Measurements from ENCODE around the gene EFEMP2. TPM values are rescaled to one million over a fixed set of nuclear protein-coding genes. Genes with fewer than 3 reads are reported as not detected.
A peak's percentile ranks its signal among the peaks of the same experiment; 100 is the strongest.

EFEMP2 gene
- total RNA-seq (10 to 100 TPM; 15.2 to 16.9 TPM), polyA plus RNA-seq (1 to 10 TPM in 2 of 3 donors, not detected in 1; 1.8 to 2.5 TPM), total RNA-seq (1.4 to 15.7 (median 7.2) reads per million in 6 experiments)

GRCh38 chr11:65872586-65873317, at the start of gene EFEMP2:
Gene EFEMP2 (minus strand): TSS chr11:65872800. CDS start chr11:65872354, 446 bp downstream.
- Mint-ChIP-seq H3K27ac (peak within 1 kb of the TSS; percentile 83 to 97 (median 94)), H3K9me3 (no peaks in the 10 kb centered on the region), H3K27me3 (no peaks in the 10 kb centered on the region), H3K4me1 (peaks cover 19 to 56% (median 39%) of the 10 kb centered on the region in 4 donors), H3K36me3 (no peaks in the 10 kb centered on the region), H3K4me3 (peak within 1 kb of the TSS; percentile 82 to 94 (median 90))
- DNase-seq: peak in 1 of 10 donors; percentile 8
- POLR2A ChIA-PET: interaction anchor here (1.1 to 15.0 kb wide), 4 partner anchors 12 to 162 kb away, joined by 4 to 209 read pairs (median 100); partner anchors contain the start of genes CCDC85B, CFL1, FIBP and MUS81
- peak; percentile 4 to 16 for ATAC-seq

GRCh38 chr11:65921876-65922275, 49.3 kb upstream of the EFEMP2 start:
- Mint-ChIP-seq H3K36me3 (peaks cover 0 to 34% (median 0%) of the 10 kb centered on the region in 3 donors), H3K27me3 (no peaks in the 10 kb centered on the region), H3K4me1 (peaks cover 8 to 49% (median 31%) of the 10 kb centered on the region in 4 donors), H3K27ac (peak overlapping the region in 6 of 10 donors; percentile 37 to 82 (median 56)), H3K9me3 (no peaks in the 10 kb centered on the region), H3K4me3 (peak overlapping the region in 7 of 10 donors; percentile 32 to 72 (median 50))
- ATAC-seq (no peak), DNase-seq (no peak)
- POLR2A ChIA-PET: interaction anchor here (0.6 to 7.7 kb wide), 7 partner anchors 9 to 259 kb away, joined by 3 to 183 read pairs (median 4); partner anchors contain the start of genes CCDC85B, FIBP, FOSL1 and RELA

GRCh38 chr11:65921033-65921555, 48.5 kb upstream of the EFEMP2 start:
- peak overlapping the region; percentile 88 to 97 (median 92) for H3K4me3 Mint-ChIP-seq
- peaks cover 11 to 55% (median 37%) of the 10 kb centered on the region in 4 donors for H3K4me1 Mint-ChIP-seq
- peaks cover 0 to 37% (median 0%) of the 10 kb centered on the region in 3 donors for H3K36me3 Mint-ChIP-seq
- DNase-seq (no peak), ATAC-seq (no peak)
- POLR2A ChIA-PET: interaction anchor here (0.6 to 7.7 kb wide), 10 partner anchors 8 to 279 kb away, joined by 3 to 183 read pairs (median 4); partner anchors contain the start of genes CCDC85B, FIBP, FOSL1 and KAT5
- no peaks in the 10 kb centered on the region for H3K27me3 Mint-ChIP-seq
- H3K27ac Mint-ChIP-seq: peak overlapping the region in 2 of 10 donors; percentile 58 to 80
- H3K9me3 Mint-ChIP-seq: no peaks in the 10 kb centered on the region

- DNase-seq (no peak), ATAC-seq (no peak)
- Mint-ChIP-seq H3K27me3 (no peaks in the 10 kb centered on the region), H3K4me1 (peaks cover 11 to 55% (median 40%) of the 10 kb centered on the region in 4 donors), H3K27ac (peak overlapping the region; percentile 67 to 94 (median 88)), H3K36me3 (peaks cover 0 to 37% (median 0%) of the 10 kb centered on the region in 3 donors), H3K4me3 (peak overlapping the region; percentile 88 to 97 (median 92)), H3K9me3 (no peaks in the 10 kb centered on the region)
- POLR2A ChIA-PET: interaction anchor here (0.7 to 7.7 kb wide), 8 partner anchors 7 to 278 kb away, joined by 3 to 183 read pairs (median 3); partner anchors contain the start of genes CCDC85B, FIBP, KAT5 and RELA
Measured at GRCh38 chr11:65920372-65920802, 47.8 kb upstream of the EFEMP2 start.

GRCh38 chr11:65919573-65920371, 47.2 kb upstream of the EFEMP2 start:
- Mint-ChIP-seq H3K36me3 (peaks cover 0 to 37% (median 0%) of the 10 kb centered on the region in 3 donors), H3K27ac (peak overlapping the region; percentile 75 to 95 (median 89)), H3K9me3 (no peaks in the 10 kb centered on the region), H3K4me3 (peak overlapping the region; percentile 88 to 97 (median 92)), H3K4me1 (peaks cover 17 to 62% (median 45%) of the 10 kb centered on the region in 4 donors), H3K27me3 (no peaks in the 10 kb centered on the region)
- POLR2A ChIA-PET: interaction anchor here (0.5 to 7.7 kb wide), 9 partner anchors 8 to 208 kb away, joined by 3 to 183 read pairs (median 3); partner anchors contain the start of genes CCDC85B, FIBP, FOSL1 and KAT5
- DNase-seq (peak in 5 of 10 donors; percentile 35 to 81 (median 64)), ATAC-seq (peak; percentile 42 to 51)

- Mint-ChIP-seq H3K36me3 (peaks cover 0 to 36% (median 0%) of the 10 kb centered on the region in 3 donors), H3K9me3 (no peaks in the 10 kb centered on the region), H3K4me1 (peaks cover 19 to 66% (median 49%) of the 10 kb centered on the region in 4 donors), H3K4me3 (peak within 1 kb of the TSS; percentile 88 to 97 (median 92)), H3K27ac (peak within 1 kb of the TSS; percentile 77 to 96 (median 92)), H3K27me3 (no peaks in the 10 kb centered on the region)
- DNase-seq (peak; percentile 95 to 100 (median 98)), ATAC-seq (peak; percentile 86 to 92)
- POLR2A ChIA-PET: interaction anchor here (0.5 to 7.7 kb wide), 14 partner anchors 9 to 256 kb away, joined by 3 to 183 read pairs (median 7); partner anchors contain the start of genes CCDC85B, CFL1, FIBP and FOSL1
Measured at GRCh38 chr11:65919141-65919572, 46.6 kb upstream of the EFEMP2 start, which contains the start of gene DRAP1. Gene DRAP1 (plus strand): TSS chr11:65919426. CDS start chr11:65919502, 76 bp downstream.

- DNase-seq: no peak
- peak; percentile 70 to 72 for ATAC-seq
- Mint-ChIP-seq H3K4me3 (peak within 1 kb of the TSS; percentile 88 to 97 (median 92)), H3K27ac (peak within 1 kb of the TSS; percentile 77 to 96 (median 92)), H3K36me3 (peaks cover 0 to 33% (median 0%) of the 10 kb centered on the region in 3 donors), H3K9me3 (no peaks in the 10 kb centered on the region), H3K4me1 (peaks cover 19 to 65% (median 48%) of the 10 kb centered on the region in 4 donors), H3K27me3 (no peaks in the 10 kb centered on the region)
- POLR2A ChIA-PET: interaction anchor here (0.6 to 7.7 kb wide), 15 partner anchors 9 to 420 kb away, joined by 3 to 183 read pairs (median 7); partner anchors contain the start of genes CCDC85B, CFL1, FIBP and FOSL1
Measured at GRCh38 chr11:65918211-65919140, 45.9 kb upstream of the EFEMP2 start, which contains the start of gene C11orf68. Gene C11orf68 (minus strand): TSS chr11:65919062. CDS start chr11:65919031, 31 bp downstream.

- POLR2A ChIA-PET: interaction anchor here (0.7 to 7.7 kb wide), 13 partner anchors 9 to 420 kb away, joined by 3 to 183 read pairs (median 7); partner anchors contain the start of genes CCDC85B, CFL1, FIBP and FOSL1
- H3K9me3 Mint-ChIP-seq: no peaks in the 10 kb centered on the region
- DNase-seq (no peak), ATAC-seq (no peak)
- H3K4me1 Mint-ChIP-seq: peaks cover 19 to 57% (median 45%) of the 10 kb centered on the region in 4 donors
- peaks cover 0 to 24% (median 0%) of the 10 kb centered on the region in 3 donors for H3K36me3 Mint-ChIP-seq
- H3K27me3 Mint-ChIP-seq: no peaks in the 10 kb centered on the region
- peak overlapping the region; percentile 85 to 96 (median 88) for H3K4me3 Mint-ChIP-seq
- H3K27ac Mint-ChIP-seq: peak overlapping the region in 9 of 10 donors; percentile 44 to 96 (median 90)
Measured at GRCh38 chr11:65917434-65918210, 45.0 kb upstream of the EFEMP2 start.

- Mint-ChIP-seq H3K4me3 (peak overlapping the region; percentile 65 to 96 (median 87)), H3K27me3 (no peaks in the 10 kb centered on the region), H3K27ac (peak overlapping the region; percentile 19 to 96 (median 76)), H3K4me1 (peaks cover 17 to 51% (median 42%) of the 10 kb centered on the region in 4 donors), H3K36me3 (peaks cover 0 to 19% (median 0%) of the 10 kb centered on the region in 3 donors), H3K9me3 (no peaks in the 10 kb centered on the region)
- ATAC-seq (no peak), DNase-seq (no peak)
- POLR2A ChIA-PET: interaction anchor here (2.0 to 7.7 kb wide), 6 partner anchors 11 to 254 kb away, joined by 7 to 183 read pairs (median 22); partner anchors contain the start of genes CCDC85B, FIBP, FOSL1 and MUS81
Measured at GRCh38 chr11:65917077-65917433, 44.5 kb upstream of the EFEMP2 start.

Measured in naive thymus-derived CD8-positive, alpha-beta T cell (primary cell).